Fibroblast of skin of back (primary cell): ENCODE data around the gene OPRD1.

Experiments used
- DNase-seq: peaks from one replicate; pipeline ENCODE4 v3.0.0-alpha.2; 2013

Gene OPRD1

GRCh38 chr1:28885977-28886730, 74.2 kb downstream of the OPRD1 start:
- no peak for DNase-seq

GRCh38 chr1:28886731-28887418, 74.9 kb downstream of the OPRD1 start:
- peak; percentile 74 for DNase-seq

- DNase-seq = no peak
Measured at GRCh38 chr1:28887419-28887834, 75.5 kb downstream of the OPRD1 start.

- no peak for DNase-seq
Measured at GRCh38 chr1:28887835-28888682, 76.1 kb downstream of the OPRD1 start.

- no peak for DNase-seq
Measured at GRCh38 chr1:28888915-28889314, 76.9 kb downstream of the OPRD1 start.

- DNase-seq = no peak
Measured at GRCh38 chr1:28889357-28889756, 77.4 kb downstream of the OPRD1 start.

GRCh38 chr1:28890435-28890834, 78.5 kb downstream of the OPRD1 start:
- no peak for DNase-seq

- DNase-seq = no peak
Measured at GRCh38 chr1:28890836-28891235, 78.9 kb downstream of the OPRD1 start.

GRCh38 chr1:28891256-28891655, 79.3 kb downstream of the OPRD1 start:
- DNase-seq = no peak

GRCh38 chr1:28893403-28894102, 81.6 kb downstream of the OPRD1 start:
- peak; percentile 60 for DNase-seq

- DNase-seq = no peak
Measured at GRCh38 chr1:28894785-28895184, 82.8 kb downstream of the OPRD1 start.

- DNase-seq = no peak
Measured at GRCh38 chr1:28895896-28896608, 84.1 kb downstream of the OPRD1 start.

- DNase-seq = no peak
Measured at GRCh38 chr1:28896609-28896986, 84.6 kb downstream of the OPRD1 start.

GRCh38 chr1:28897789-28898188, 85.8 kb downstream of the OPRD1 start:
- DNase-seq = no peak

- DNase-seq = no peak
Measured at GRCh38 chr1:28898405-28898881, 86.5 kb downstream of the OPRD1 start.

GRCh38 chr1:28899267-28899666, 87.3 kb downstream of the OPRD1 start:
- DNase-seq = no peak

GRCh38 chr1:28900562-28900961, 88.6 kb downstream of the OPRD1 start:
- DNase-seq = no peak

- DNase-seq = no peak
Measured at GRCh38 chr1:28902738-28903137, 90.8 kb downstream of the OPRD1 start.

- no peak for DNase-seq
Measured at GRCh38 chr1:28905921-28906666, 94.1 kb downstream of the OPRD1 start.

- DNase-seq = no peak
Measured at GRCh38 chr1:28909198-28909597, 97.2 kb downstream of the OPRD1 start.
